CD4-positive, alpha-beta T cell (primary cell): ENCODE data around the gene CRLF1. TPM values are rescaled to one million over a fixed set of nuclear protein-coding genes. Genes with fewer than 3 reads are reported as not detected.

Source experiments
- ATAC-seq: fragments of 200-7000 bp; cut with Tn5 transposase; one replicate; pipeline ENCODE4 v1.10.0; 2022; ENCODE audit warnings: mild to moderate bottlenecking; ENCODE audit not compliant: poor library complexity
- CTCF ChIA-PET: fragments of 350-600 bp; sonication (Branson Sonifier 250); formaldehyde crosslinking; loops from one replicate; lab custom pipeline; 2021; ENCODE audit warnings: antibody characterized with exemption, inconsistent platforms; lab: Charles Lee
- POLR2A ChIA-PET: fragments of 350-600 bp; sonication (Branson Sonifier 250); formaldehyde crosslinking; loops from one replicate; lab custom pipeline; 2021; ENCODE audit warnings: antibody characterized with exemption, inconsistent platforms; lab: Charles Lee
- DNase-seq, 14 experiments: peaks; one replicate each; pipeline ENCODE4 v3.0.0-alpha.2; 2013 to 2020; ENCODE audit warnings: mixed read lengths in 2 of 14
- H3K27ac ChIP-seq, 2 donors: one replicate each; pipeline versions ENCODE4 v1.5.1 to v1.7.0; 2013; ENCODE audit warnings: low read length in 2 of 2, low read depth in 1 of 2, mild to moderate bottlenecking in 1 of 2
- H3K27me3 ChIP-seq, 2 experiments: 1 replicate in 1 of 2; 2 replicates in 1 of 2; pipeline versions ENCODE4 v1.6.1 to v1.7.0; 2013; ENCODE audit warnings: low read length in 2 of 2, control low read depth in 1 of 2, mild to moderate bottlenecking in 1 of 2, moderate library complexity in 1 of 2; ENCODE audit not compliant: insufficient read depth in 2 of 2, control insufficient read depth in 1 of 2
- H3K36me3 ChIP-seq: one replicate; pipeline ENCODE4 v1.6.1; 2013; ENCODE audit warnings: low read length, control low read depth; ENCODE audit not compliant: insufficient read depth
- H3K4me1 ChIP-seq: one replicate; pipeline ENCODE4 v1.6.1; 2013; ENCODE audit warnings: low read length, control low read depth; ENCODE audit not compliant: insufficient read depth
- H3K4me3 ChIP-seq: one replicate; pipeline ENCODE4 v1.5.1; 2013; ENCODE audit warnings: mild to moderate bottlenecking, low read length, moderate library complexity
- H3K9me3 ChIP-seq, 2 experiments: 1 replicate in 1 of 2; 2 replicates in 1 of 2; pipeline versions ENCODE4 v1.6.1 to v1.7.0; 2013; ENCODE audit warnings: low read length in 2 of 2, mild to moderate bottlenecking in 2 of 2, control low read depth in 1 of 2, moderate library complexity in 1 of 2; ENCODE audit not compliant: control insufficient read depth in 1 of 2, insufficient read depth in 1 of 2
- H3K27ac Mint-ChIP-seq: one replicate; pipeline ENCODE4 v1.8.0; 2020; ENCODE audit warnings: mixed read lengths
- H3K27me3 Mint-ChIP-seq: one replicate; pipeline ENCODE4 v1.8.0; 2021; ENCODE audit warnings: mixed read lengths
- H3K36me3 Mint-ChIP-seq: one replicate; pipeline ENCODE4 v1.8.0; 2021; ENCODE audit warnings: low read depth, mixed read lengths
- H3K4me1 Mint-ChIP-seq: one replicate; pipeline ENCODE4 v1.8.0; 2021; ENCODE audit warnings: low read depth, mixed read lengths
- H3K4me3 Mint-ChIP-seq: one replicate; pipeline ENCODE4 v1.8.0; 2020; ENCODE audit warnings: mild to moderate bottlenecking, mixed read lengths
- H3K9me3 Mint-ChIP-seq: one replicate; pipeline ENCODE4 v1.8.0; 2020; ENCODE audit warnings: mixed read lengths
- CTCF ChIP-seq: fragments of 200-600 bp; IDR thresholded peaks from one replicate; pipeline ENCODE4 v1.8.0; 2022; ENCODE audit warnings: antibody characterized with exemption, mild to moderate bottlenecking
- intact Hi-C, 2 experiments: fragments of 100-400 bp; cut with DNase I in 1 of 2; cut with micrococcal nuclease in 1 of 2; formaldehyde crosslinking; loops; one replicate each; pipeline versions ENCODE4 v1.15.1 to v1.9.0; 2023 to 2025; cut with DNase I, micrococcal nuclease
- total RNA-seq, 174 experiments: library from RNA in 2 of 174; stranded (reverse) in 2 of 174; gene quantifications; one replicate each; pipeline ENCODE4 v1.2.3 and lab custom pipeline; 2021 to 2026

Gene CRLF1
- total RNA-seq, 2 experiments from 2014 or later: not detected

GRCh38 chr19:18599485-18599884, 7.1 kb downstream of the CRLF1 start:
- H3K36me3 Mint-ChIP-seq: no peaks in the 10 kb centered on the region
- peaks cover 43% of the 10 kb centered on the region for H3K27me3 Mint-ChIP-seq
- no peaks in the 10 kb centered on the region for H3K36me3 ChIP-seq
- intact Hi-C loops: loop anchor here in 1 of 2 experiments (10.0 kb wide), 1 partner anchor 435 kb away; the partner anchor contains the start of genes ARMC6 and SUGP2
- peaks cover 21 to 34% of the 10 kb centered on the region in 2 experiments for H3K27me3 ChIP-seq
- CTCF ChIA-PET: no interaction called here
- POLR2A ChIA-PET: no interaction called here
- H3K9me3 Mint-ChIP-seq: no peaks in the 10 kb centered on the region
- no peak overlapping the region for H3K4me3 Mint-ChIP-seq
- H3K4me3 ChIP-seq: no peak overlapping the region
- peaks cover 26% of the 10 kb centered on the region for H3K4me1 ChIP-seq
- TF ChIP-seq CTCF: no peak
- DNase-seq (no peak), ATAC-seq (no peak)
- peaks cover 0 to 6% of the 10 kb centered on the region in 2 experiments for H3K9me3 ChIP-seq
- no peak overlapping the region for H3K27ac Mint-ChIP-seq
- H3K27ac ChIP-seq: no peak overlapping the region
- peaks cover 15% of the 10 kb centered on the region for H3K4me1 Mint-ChIP-seq

DNA sequence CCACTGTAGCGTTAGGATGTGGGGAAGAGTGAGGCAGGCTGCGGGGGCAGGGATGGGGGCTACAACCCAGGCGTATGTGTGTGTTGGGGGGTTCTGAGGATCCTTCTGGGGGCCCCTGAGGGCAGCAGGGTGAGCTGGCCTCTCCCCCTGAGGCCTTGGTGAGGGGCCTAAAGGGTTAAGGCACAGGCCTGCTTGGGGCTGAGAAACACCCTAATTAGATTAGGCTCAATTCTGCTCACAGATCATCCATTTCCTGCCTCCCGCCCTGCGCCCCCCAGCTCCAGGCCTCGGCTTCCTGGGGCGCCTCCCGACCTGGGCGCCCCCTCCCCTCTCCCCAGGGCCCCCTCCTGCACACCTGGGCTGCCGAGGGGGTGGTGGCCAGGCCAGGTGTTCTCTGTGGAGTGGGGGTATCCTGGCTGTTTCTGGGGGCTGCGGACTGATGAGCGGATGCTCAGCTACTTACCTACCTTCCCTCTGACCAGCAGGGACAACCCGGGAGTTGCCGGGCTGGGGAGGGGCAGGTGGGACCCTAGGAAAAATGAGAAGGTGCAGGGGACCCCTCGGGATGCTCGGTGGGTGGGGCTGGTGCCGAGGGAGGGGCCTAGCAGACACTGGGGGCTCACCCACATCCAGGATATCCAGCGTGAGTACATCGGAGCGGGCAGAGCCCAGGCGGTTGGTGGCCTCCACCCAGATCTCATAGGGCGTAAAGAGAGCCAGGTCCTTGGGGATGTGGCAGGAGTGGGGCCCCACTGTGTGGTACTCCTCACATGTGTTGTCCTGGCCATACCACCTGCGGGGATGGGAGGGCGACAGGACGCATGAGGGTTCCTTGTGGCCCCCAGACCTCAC, 8.6 kb downstream of the CRLF1 start:
- Histone ChIP-seq H3K27ac (no peak overlapping the region), H3K4me1 (peaks cover 22% of the 10 kb centered on the region), H3K9me3 (peaks cover 0 to under 1% of the 10 kb centered on the region in 2 experiments), H3K36me3 (no peaks in the 10 kb centered on the region), H3K4me3 (no peak overlapping the region), H3K27me3 (peaks cover 9 to 21% of the 10 kb centered on the region in 2 experiments)
- TF ChIP-seq CTCF: no peak
- Mint-ChIP-seq H3K27me3 (peaks cover 34% of the 10 kb centered on the region), H3K4me3 (no peak overlapping the region), H3K36me3 (no peaks in the 10 kb centered on the region), H3K27ac (no peak overlapping the region), H3K9me3 (no peaks in the 10 kb centered on the region), H3K4me1 (peaks cover 11% of the 10 kb centered on the region)
- DNase-seq: no peak
- POLR2A ChIA-PET: no interaction called here
- intact Hi-C loops: loop anchor here in 1 of 2 experiments (10.0 kb wide), 1 partner anchor 437 kb away; the partner anchor contains the start of genes ARMC6 and SUGP2
- no peak for ATAC-seq
- CTCF ChIA-PET: no interaction called here

- no peak for ATAC-seq
- peaks cover 3 to 11% of the 10 kb centered on the region in 2 experiments for H3K27me3 ChIP-seq
- peak in 3 of 14 experiments; percentile 27 to 50 (median 41) for DNase-seq
- peaks cover 24% of the 10 kb centered on the region for H3K27me3 Mint-ChIP-seq
- no peak for TF ChIP-seq CTCF
- no peak overlapping the region for H3K4me3 ChIP-seq
- no peaks in the 10 kb centered on the region for H3K9me3 Mint-ChIP-seq
- H3K9me3 ChIP-seq: no peaks in the 10 kb centered on the region
- H3K4me1 ChIP-seq: peaks cover 22% of the 10 kb centered on the region
- ChIA-PET CTCF (no interaction called here), POLR2A (no interaction called here)
- no peaks in the 10 kb centered on the region for H3K36me3 Mint-ChIP-seq
- no peak overlapping the region for H3K27ac Mint-ChIP-seq
- H3K4me1 Mint-ChIP-seq: peaks cover 9% of the 10 kb centered on the region
- intact Hi-C loops: loop anchor here in 1 of 2 experiments (10.0 kb wide), 1 partner anchor 438 kb away; the partner anchor contains the start of genes ARMC6 and SUGP2
- no peak overlapping the region for H3K27ac ChIP-seq
- H3K4me3 Mint-ChIP-seq: no peak overlapping the region
- no peaks in the 10 kb centered on the region for H3K36me3 ChIP-seq
These were observed 9.8 kb downstream of the CRLF1 start for GRCh38 chr19:18596752-18597157.
